Activated T-helper 1 cell treated with anti-CD3 and anti-CD28 coated beads, Interleukin-12 subunit alpha, Interleukin-12 subunit beta, Interleukin-2, Interleukin-4 antibody, amounts not matched to agents 30 ng/mL and 10 ng/mL and 1 ng/mL, durations not matched to agents 14 hours and 24 hours and 36 hours (primary cell): ENCODE data around the gene TEX29. TPM values are rescaled to one million over a fixed set of nuclear protein-coding genes. Genes with fewer than 3 reads are reported as not detected.

Experiments
- DNase-seq: peaks from one replicate; pipeline ENCODE4 v3.0.0; 2021; ENCODE audit warnings: low spot score
- H3K27ac Mint-ChIP-seq: one replicate; pipeline ENCODE4 v1.8.0; 2021; ENCODE audit warnings: mild to moderate bottlenecking, mixed read lengths
- H3K27me3 Mint-ChIP-seq: one replicate; pipeline ENCODE4 v1.8.0; 2022; ENCODE audit warnings: mild to moderate bottlenecking, moderate library complexity, mixed read lengths; ENCODE audit not compliant: insufficient read depth
- H3K36me3 Mint-ChIP-seq: one replicate; pipeline ENCODE4 v1.8.0; 2021; ENCODE audit warnings: low read depth, mixed read lengths
- H3K4me1 Mint-ChIP-seq: one replicate; pipeline ENCODE4 v1.8.0; 2021; ENCODE audit warnings: low read depth, mixed read lengths
- H3K4me3 Mint-ChIP-seq: one replicate; pipeline ENCODE4 v1.8.0; 2021; ENCODE audit warnings: mild to moderate bottlenecking, moderate library complexity, mixed read lengths
- H3K9me3 Mint-ChIP-seq: one replicate; pipeline ENCODE4 v1.8.0; 2021; ENCODE audit warnings: mixed read lengths
- intact Hi-C: fragments of 100-400 bp; cut with micrococcal nuclease; formaldehyde crosslinking; loops from one replicate; pipeline ENCODE4 v1.15.1; 2024
- total RNA-seq: library from RNA; stranded (reverse); gene quantifications from 2 replicates; pipeline ENCODE4 v1.2.3, GENCODE V29; 2022

TEX29 gene
- total RNA-seq, 1 donor from 2014 or later: 0.70 TPM

GRCh38 chr13:111317571-111318345 is 2.7 kb upstream of the TEX29 start:
- Mint-ChIP-seq H3K27me3 (no peaks in the 10 kb centered on the region), H3K4me1 (no peaks in the 10 kb centered on the region), H3K4me3 (no peak overlapping the region), H3K27ac (no peak overlapping the region), H3K9me3 (no peaks in the 10 kb centered on the region), H3K36me3 (no peaks in the 10 kb centered on the region)
- DNase-seq: no peak
- intact Hi-C loops: no loop called here

GRCh38 chr13:111318386-111318785 is 2.1 kb upstream of the TEX29 start:
- Mint-ChIP-seq H3K4me1 (no peaks in the 10 kb centered on the region), H3K4me3 (no peak overlapping the region), H3K27ac (no peak overlapping the region), H3K36me3 (no peaks in the 10 kb centered on the region), H3K9me3 (no peaks in the 10 kb centered on the region), H3K27me3 (peaks cover 3% of the 10 kb centered on the region)
- intact Hi-C loops: no loop called here
- no peak for DNase-seq

GRCh38 chr13:111319521-111319920 is 921 bp upstream of the TEX29 start:
- no peak for DNase-seq
- intact Hi-C loops: no loop called here
- Mint-ChIP-seq H3K36me3 (no peaks in the 10 kb centered on the region), H3K4me1 (no peaks in the 10 kb centered on the region), H3K27me3 (peaks cover 3% of the 10 kb centered on the region), H3K27ac (no peak overlapping the region), H3K9me3 (no peaks in the 10 kb centered on the region), H3K4me3 (no peak overlapping the region)

GRCh38 chr13:111322001-111322915 is 1.8 kb downstream of the TEX29 start:
- H3K27me3 Mint-ChIP-seq: peaks cover 3% of the 10 kb centered on the region
- no peaks in the 10 kb centered on the region for H3K4me1 Mint-ChIP-seq
- H3K27ac Mint-ChIP-seq: no peak overlapping the region
- DNase-seq: no peak
- H3K4me3 Mint-ChIP-seq: no peak overlapping the region
- intact Hi-C loops: no loop called here
- no peaks in the 10 kb centered on the region for H3K36me3 Mint-ChIP-seq
- no peaks in the 10 kb centered on the region for H3K9me3 Mint-ChIP-seq

GRCh38 chr13:111322916-111323331 is 2.5 kb downstream of the TEX29 start:
- Mint-ChIP-seq H3K27ac (no peak overlapping the region), H3K27me3 (peaks cover 3% of the 10 kb centered on the region), H3K9me3 (no peaks in the 10 kb centered on the region), H3K4me1 (no peaks in the 10 kb centered on the region), H3K4me3 (no peak overlapping the region), H3K36me3 (no peaks in the 10 kb centered on the region)
- intact Hi-C loops: no loop called here
- DNase-seq: no peak

- Mint-ChIP-seq H3K27ac (no peak overlapping the region), H3K36me3 (no peaks in the 10 kb centered on the region), H3K9me3 (no peaks in the 10 kb centered on the region), H3K4me1 (no peaks in the 10 kb centered on the region), H3K27me3 (peaks cover 3% of the 10 kb centered on the region), H3K4me3 (peak overlapping the region; percentile 32)
- DNase-seq: no peak
- intact Hi-C loops: no loop called here
Measured at GRCh38 chr13:111323549-111323948, 3.1 kb downstream of the TEX29 start.

GRCh38 chr13:111323950-111324651 is 3.7 kb downstream of the TEX29 start:
- H3K27ac Mint-ChIP-seq: no peak overlapping the region
- H3K4me1 Mint-ChIP-seq: no peaks in the 10 kb centered on the region
- intact Hi-C loops: no loop called here
- H3K4me3 Mint-ChIP-seq: peak overlapping the region; percentile 32
- DNase-seq: no peak
- no peaks in the 10 kb centered on the region for H3K9me3 Mint-ChIP-seq
- H3K27me3 Mint-ChIP-seq: peaks cover 3% of the 10 kb centered on the region
- H3K36me3 Mint-ChIP-seq: no peaks in the 10 kb centered on the region

GRCh38 chr13:111324736-111325135 is 4.3 kb downstream of the TEX29 start:
- Mint-ChIP-seq H3K27ac (no peak overlapping the region), H3K4me1 (no peaks in the 10 kb centered on the region), H3K4me3 (no peak overlapping the region), H3K36me3 (no peaks in the 10 kb centered on the region), H3K9me3 (no peaks in the 10 kb centered on the region), H3K27me3 (peaks cover 3% of the 10 kb centered on the region)
- intact Hi-C loops: no loop called here
- DNase-seq: no peak

GRCh38 chr13:111325146-111325890 is 4.9 kb downstream of the TEX29 start:
- Mint-ChIP-seq H3K4me1 (no peaks in the 10 kb centered on the region), H3K4me3 (no peak overlapping the region), H3K9me3 (no peaks in the 10 kb centered on the region), H3K27ac (no peak overlapping the region), H3K27me3 (peaks cover 3% of the 10 kb centered on the region), H3K36me3 (no peaks in the 10 kb centered on the region)
- no peak for DNase-seq
- intact Hi-C loops: no loop called here

GRCh38 chr13:111325941-111326620 is 5.6 kb downstream of the TEX29 start:
- intact Hi-C loops: no loop called here
- Mint-ChIP-seq H3K27me3 (peaks cover 3% of the 10 kb centered on the region), H3K9me3 (no peaks in the 10 kb centered on the region), H3K36me3 (no peaks in the 10 kb centered on the region), H3K4me3 (no peak overlapping the region), H3K4me1 (no peaks in the 10 kb centered on the region), H3K27ac (no peak overlapping the region)
- DNase-seq: no peak

- H3K4me1 Mint-ChIP-seq: no peaks in the 10 kb centered on the region
Measured at GRCh38 chr13:111326621-111326965, 6.2 kb downstream of the TEX29 start.

More at GRCh38 chr13:111326621-111326965, 6.2 kb downstream of the TEX29 start:
- Mint-ChIP-seq H3K36me3 (no peaks in the 10 kb centered on the region), H3K9me3 (no peaks in the 10 kb centered on the region), H3K27ac (no peak overlapping the region), H3K27me3 (peaks cover 3% of the 10 kb centered on the region), H3K4me3 (no peak overlapping the region)
- intact Hi-C loops: no loop called here
- no peak for DNase-seq
